HuH-7.5 (cell line): ENCODE results near the gene TMEM190.
A peak's percentile ranks its signal among the peaks of the same experiment; 100 is the strongest.
"Not testable (repeated sequence)": the region's sequence is repeated elsewhere in the genome, so short reads cannot be mapped to it uniquely, and the experiment has no call there.

Source experiments
- DNase-seq: peaks from one replicate; pipeline ENCODE4 v3.0.0; 2011; ENCODE audit warnings: low spot score

TMEM190 gene

DNA sequence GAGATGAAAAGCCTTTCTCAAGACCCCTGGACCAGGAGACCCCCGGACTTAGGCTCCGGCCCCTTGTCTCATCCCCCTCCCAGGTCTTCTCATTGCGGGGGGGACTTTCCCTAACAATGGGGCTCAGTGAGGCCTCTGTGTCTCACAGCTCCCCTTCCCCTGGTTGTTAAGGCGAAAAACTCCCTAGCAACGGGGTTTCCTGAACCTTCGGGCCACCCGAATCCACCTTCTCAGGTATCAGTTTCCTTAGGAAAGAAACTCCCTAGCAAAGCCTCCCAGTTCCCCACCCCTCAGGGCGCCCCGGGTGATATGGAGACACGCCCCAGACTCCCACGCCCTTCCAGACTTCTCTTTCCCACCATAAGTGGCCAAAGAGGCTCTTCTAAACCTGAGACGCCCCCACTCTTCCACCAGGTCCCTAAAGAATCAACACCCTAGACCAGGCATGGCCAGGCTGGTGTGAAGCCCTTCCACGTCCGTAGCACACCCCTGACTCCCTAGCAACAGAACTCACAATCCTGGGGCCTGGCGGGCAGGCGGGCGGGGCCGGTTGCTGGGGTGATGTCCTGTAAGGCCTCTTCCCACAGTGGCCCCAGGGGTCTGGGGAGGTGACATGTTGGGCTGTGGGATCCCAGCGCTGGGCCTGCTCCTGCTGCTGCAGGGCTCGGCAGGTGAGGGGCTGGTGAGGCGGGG is at the start of gene TMEM190:
Gene TMEM190 (plus strand): TSS at position 586 of the 693 bp plus-strand sequence. CDS start 28 bp downstream, at position 614.
- DNase-seq = no peak

DNA sequence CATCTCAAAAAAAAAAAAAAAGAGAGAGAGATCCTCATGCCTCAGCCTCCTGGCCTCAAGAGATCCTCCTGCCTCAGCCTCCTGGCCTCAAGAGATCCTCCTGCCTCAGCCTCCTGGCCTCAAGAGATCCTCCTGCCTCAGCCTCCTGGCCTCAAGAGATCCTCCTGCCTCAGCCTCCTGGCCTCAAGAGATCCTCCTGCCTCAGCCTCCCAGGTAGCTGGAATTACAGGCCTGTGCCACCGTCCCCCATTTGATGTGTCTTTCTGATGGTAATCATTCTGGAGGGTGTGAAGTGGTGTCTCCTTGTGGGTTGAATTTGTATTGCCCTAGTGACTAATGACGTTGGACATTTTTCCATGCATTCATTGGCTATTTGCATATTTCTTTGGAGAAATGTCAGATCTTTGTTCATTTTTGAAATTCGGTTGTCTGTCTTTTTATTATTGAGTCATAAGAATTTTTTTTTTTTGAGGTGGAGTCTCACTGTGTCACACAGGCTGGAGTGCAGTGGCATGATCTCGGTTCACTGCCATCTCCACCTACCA is 47.8 kb upstream of the TMEM190 start:
- not testable (repeated sequence) for DNase-seq

DNA sequence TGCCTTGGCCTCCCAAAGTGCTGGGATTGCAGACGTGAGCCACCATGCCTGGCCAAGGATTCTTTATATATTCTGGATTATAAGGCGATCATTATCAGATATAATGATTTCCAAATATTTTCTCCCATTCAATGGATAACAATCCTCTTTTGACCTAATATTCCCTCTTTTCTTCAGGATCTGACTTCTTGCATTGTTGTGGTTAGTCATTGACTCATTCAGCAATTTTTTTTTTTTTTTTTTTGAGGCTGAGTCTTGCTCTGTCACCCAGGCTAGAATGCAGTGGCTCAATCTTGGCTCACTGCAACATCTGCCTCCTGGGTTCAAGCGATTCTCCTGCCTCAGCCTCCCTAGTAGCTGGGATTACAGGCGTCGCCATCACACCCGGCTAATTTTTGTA is 46.8 kb upstream of the TMEM190 start:
- not testable (repeated sequence) for DNase-seq

DNA sequence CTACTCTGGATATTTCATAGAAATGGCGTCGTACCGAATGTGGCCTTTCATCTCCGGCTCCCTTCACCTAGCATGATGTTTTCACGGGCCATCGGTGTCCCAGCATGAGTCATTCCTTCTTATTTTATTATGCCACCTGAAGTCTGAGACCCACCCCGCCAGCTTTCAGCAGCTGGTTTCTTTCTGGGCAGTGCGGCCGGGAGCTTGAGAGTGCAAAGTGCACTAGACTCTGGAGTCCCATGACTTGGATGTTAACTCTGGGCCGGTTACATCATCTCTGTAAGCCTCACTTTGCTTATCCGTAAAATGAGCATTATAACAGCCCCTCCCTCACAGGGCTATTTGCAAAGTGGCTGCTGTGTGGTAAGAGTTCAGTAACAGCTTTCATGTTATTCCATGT is 42.8 kb upstream of the TMEM190 start:
- DNase-seq = peak; percentile 70

DNA sequence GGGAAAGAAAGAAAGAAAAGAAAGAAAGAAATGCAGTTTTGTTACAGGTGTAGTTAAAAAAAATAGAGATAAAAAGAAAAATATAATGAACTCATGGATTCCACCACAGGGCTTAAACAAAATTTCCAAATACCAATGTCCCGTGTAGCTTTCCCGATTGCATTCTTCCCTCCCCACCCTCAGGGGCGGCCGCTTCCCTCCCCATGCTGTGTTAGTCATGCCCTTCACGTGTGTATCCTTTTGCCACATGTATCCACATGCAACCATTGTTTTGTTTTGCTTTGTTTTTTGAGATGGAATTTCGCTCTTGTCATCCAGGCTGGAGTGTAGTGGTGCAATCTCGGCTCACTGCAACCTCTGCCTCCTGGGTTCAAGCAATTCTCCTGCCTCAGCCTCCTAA is 40.5 kb upstream of the TMEM190 start:
- DNase-seq = no peak

DNA sequence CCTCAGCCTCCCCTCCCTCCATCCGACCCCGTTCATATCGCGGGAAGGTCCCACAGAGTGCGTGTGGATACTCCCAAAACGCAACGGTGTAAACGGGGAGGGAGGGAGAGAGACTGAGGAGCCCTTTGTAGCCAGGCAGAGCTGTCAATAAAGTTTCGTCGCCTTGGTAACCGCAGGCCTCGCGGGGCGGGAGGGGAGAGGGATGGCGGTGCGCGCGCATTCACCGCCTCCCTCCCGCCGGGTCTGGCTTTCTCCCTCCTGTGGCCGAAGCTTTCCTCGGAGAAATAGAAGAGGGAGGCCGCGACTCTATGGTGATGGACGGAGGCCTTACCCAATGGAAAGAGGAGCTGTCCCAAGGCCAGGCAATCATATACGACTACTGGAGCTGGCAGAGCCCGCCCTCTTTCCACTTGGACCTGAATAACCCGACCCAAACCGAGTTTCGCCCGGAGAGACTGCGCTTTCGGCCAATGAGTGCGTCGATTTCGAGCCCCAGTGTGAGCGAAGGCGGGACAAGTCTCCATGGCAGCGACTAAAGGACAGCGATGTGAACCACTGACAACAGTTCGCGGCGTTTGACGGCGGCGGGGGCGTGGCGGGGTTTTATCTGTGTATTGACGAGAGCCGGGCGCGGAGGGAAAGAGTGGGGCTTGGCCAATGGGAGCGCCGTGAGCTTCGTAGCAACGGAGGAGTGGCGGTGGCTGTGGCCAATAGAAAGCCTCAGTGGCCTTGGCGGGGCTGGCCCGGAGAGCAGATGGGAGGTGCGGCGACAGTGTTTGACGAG is 37.3 kb upstream of the TMEM190 start, which contains the start of gene KMT5C:
Gene KMT5C (plus strand): TSS at position 772 of the 784 bp plus-strand sequence. CDS start 2,061 bp downstream, outside the sequence.
- DNase-seq = peak; percentile 98

DNA sequence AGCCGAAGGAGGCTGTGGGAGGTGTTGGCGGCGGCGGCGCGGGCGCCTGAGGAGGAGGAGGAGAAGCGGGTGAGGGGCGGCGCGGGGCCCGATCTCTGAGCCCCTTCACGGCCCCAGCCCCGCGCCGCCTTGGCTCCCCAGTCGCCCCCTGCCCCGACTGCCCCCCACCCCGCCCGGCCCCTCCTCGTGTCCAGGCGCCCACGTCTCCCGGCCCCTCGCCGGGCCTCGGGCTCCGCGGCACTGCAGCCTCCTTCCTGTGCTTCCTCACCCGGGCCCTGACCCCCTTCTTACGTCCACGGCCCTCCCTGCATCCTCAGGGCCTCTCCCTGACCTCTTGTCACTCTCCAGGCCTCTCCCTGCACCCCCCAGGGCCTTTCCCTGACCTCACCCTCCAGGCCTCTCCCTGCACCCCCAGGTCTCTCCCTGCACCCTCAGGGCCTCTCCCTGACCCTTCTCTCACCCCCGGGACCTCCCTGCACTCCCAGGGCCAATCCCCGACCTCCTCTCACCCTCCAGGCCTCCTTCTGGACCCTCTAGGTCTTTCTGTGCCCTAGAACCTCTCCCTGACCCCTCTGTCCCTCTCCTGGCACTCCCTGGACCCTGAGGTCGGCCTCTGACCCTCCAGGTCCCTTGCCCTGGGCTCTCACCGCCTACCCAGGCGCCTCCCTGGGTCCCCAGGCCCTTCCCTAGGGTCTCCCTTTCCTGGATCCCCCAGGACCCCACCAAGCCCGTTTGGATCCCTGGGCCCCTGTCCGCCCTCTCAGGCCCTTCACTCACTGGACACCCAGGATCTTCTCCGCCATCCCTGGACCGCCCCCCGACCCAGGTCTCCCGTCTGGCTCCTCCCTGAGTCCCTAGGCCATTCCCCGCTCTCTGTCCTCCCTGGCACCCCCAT is 36.5 kb upstream of the TMEM190 start:
- DNase-seq = no peak

DNA sequence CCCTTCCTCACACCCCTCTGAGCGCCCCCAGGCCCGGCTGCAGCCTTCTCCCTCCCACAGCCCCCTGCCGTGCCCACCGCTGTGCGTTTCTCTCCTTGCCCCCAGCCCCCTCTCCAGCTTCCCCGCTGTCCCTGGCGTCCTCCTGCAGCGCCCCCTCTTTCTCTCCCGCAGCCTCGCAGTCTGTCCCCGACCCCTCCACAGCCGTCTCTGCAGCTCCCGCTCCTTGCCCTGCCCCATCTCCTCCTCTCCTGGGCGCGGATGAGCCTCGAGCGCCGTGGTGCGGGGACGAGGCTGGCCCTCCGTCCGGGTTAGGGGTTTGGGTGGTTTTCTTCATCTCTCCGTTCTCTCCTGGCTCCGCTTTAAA is 35.9 kb upstream of the TMEM190 start:
- DNase-seq = no peak

DNA sequence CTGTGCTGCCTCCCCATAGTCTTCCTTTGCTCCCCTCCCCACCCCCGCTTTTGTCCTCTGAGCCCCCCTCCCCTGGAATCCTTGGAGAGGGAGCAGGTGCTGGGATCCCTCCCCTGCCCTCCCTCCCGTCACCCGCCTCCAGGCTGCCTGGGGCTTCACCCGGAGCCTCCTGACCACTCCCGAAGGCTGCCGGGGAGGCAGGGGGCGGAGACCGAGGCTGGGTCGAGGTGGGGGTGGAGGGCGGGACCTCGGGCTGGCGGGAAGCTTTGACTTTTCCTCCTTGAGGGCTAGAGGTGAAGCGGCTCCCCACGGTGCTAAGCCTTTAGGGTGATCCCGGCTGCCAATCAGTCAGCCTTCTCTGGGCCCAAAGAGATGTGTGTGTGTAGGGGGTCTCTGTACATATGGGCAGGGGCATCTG is 35.4 kb upstream of the TMEM190 start:
- peak; percentile 98 for DNase-seq

DNA sequence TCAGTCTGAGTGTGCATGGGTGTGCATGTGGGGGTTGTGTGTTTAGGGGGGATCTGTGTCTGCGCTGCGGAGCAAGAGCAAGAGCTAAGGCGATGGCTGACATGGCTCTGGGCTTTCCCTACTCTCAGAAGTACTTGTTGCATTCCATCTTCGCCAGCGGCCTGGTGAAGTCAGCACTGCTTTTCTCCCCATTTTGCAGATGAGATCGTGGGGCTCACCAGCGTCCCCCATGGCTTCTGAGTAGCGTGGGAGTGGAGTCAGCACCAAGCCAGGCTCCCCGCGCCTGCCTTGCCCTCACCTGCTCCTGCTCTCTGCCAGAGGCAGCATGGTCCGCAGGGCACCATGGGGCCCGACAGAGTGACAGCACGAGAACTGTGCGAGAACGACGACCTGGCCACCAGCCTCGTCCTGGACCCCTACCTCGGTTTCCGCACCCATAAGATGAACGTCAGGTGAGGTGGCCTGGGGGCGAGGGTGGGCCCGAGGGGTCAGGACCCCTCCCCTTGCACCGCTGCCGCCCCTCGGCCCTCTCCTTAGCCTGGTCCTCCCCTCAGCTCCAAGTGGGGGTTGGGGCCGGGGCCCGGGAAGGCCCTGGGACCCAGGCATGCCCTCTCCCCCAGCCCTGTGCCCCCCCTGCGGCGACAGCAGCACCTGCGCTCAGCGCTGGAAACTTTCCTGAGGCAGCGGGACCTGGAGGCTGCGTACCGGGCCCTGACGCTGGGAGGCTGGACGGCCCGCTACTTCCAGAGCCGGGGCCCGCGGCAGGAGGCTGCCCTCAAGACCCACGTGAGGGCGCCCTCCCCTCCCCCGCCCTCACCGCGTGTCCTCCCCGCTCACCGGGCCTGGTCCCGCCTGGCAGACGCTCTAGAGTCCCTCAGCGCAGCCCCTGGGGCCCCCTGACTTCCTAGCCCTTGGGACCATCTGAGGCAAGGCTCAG is 34.8 kb upstream of the TMEM190 start:
- DNase-seq = no peak

DNA sequence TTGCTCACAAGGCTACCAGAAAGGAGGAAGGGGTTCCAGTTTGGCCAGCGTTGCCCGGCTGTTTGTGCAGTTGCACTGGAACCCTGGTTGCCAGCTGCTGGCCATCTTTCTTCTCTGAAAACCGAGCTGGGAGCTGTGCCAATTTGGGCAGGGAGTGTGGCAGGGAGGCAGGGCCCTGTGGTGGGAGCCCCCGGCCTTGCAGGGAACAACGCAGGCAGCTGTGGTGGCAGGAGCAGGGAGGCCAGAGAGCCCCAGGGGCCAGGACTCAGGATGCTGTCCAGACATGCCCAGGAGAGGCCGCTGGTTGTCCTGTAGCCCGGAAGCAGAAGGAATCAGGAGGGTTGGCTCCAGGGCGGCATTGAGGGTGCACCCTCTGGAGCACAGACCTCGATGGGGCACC is 32.2 kb upstream of the TMEM190 start:
- DNase-seq = no peak

DNA sequence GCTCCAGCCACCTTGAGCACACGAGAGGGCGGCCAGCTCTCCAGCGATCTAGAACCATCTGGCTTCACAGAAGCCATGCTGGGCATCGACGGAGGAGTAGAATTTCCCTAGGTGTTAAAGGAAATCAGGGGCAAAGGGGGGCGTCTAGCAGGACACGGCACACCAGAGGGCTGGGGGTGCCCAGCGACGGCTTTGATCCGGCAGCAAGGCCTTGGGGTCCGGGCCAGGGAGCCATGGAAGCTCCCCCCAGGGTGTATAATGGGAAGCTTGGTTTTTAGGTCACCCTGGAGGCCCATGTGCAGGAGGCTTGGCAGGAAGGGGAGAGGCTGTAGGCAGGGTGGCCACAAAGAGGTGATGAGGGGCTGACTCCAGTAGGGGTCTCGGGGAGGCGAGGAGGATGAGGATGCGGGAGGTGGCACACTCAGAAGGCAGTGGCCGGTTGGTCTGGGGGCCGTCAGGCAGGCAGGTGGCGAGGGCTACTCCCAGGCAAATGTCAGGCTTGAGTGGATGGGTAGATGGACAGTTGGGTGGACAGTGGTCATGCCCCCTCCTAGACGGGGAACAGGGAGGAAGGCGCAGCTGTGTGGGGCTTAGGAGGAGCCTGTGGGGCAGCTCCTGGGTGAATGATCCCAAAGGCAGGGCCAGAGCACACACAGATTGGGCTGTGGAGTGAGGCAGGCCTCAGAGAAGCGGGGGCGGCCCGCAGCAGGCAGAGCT is 31.4 kb upstream of the TMEM190 start:
- no peak for DNase-seq

DNA sequence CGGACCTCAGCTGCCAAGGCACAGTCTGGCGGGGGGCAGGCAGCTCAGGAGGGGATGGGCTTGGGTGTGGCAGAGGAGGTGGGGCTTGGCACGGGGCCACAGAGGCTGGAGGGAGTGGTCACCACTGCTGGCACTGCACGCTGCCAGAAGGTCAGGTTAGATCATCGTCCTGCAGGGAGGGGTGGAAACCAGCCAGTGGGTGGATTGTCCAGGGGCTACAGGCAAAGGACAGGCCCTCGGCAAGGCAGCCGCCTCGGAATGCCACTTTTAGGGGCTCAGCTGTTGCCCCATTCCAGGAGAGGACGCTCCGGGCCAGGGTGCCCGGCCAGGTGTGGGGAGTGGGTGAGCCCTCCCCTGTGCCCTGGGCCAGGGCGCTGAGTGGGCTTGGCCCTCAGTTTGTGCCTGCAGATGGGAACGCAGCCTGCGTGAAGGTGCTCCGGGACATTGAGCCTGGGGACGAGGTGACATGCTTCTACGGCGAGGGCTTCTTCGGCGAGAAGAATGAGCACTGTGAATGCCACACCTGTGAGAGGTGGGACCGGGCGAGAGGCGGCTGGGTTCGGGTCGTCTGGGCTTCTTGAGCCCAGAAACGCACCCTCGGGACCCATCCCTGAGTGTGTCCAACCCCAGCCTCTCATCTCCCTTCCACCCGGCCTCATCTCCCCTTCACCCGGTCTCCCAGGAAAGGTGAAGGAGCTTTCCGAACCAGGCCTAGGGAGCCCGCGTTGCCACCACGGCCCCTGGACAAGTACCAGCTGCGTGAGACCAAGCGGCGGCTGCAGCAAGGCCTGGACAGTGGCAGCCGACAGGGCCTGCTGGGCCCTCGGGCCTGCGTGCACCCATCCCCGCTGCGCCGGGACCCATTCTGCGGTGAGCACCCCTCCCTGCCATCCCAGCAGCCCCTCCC is 30.6 kb upstream of the TMEM190 start:
- DNase-seq = no peak

DNA sequence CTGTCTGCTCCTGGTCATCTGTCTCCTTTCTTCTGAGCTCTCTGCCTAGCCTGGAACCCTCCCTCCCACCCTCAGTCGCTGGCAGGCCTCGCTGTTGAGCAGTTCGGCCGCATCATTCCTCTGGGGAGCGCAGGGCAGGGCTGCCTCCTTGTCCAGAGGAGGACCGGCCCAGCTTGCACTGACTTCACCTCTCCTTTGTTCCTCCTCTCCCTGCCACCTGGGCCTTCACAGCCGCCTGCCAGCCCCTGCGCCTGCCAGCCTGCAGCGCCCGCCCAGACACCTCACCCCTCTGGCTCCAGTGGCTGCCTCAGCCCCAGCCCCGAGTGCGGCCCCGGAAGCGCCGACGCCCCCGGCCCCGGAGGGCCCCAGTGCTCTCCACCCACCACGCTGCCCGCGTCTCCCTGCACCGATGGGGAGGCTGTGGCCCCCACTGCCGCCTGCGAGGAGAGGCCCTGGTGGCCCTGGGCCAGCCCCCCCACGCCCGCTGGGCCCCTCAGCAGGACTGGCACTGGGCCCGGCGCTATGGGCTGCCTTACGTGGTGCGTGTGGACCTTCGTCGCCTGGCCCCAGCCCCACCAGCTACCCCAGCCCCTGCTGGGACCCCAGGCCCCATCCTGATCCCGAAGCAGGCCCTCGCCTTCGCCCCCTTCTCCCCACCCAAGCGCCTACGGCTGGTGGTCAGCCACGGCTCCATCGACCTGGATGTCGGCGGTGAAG is 29.7 kb upstream of the TMEM190 start:
- DNase-seq = no peak

DNA sequence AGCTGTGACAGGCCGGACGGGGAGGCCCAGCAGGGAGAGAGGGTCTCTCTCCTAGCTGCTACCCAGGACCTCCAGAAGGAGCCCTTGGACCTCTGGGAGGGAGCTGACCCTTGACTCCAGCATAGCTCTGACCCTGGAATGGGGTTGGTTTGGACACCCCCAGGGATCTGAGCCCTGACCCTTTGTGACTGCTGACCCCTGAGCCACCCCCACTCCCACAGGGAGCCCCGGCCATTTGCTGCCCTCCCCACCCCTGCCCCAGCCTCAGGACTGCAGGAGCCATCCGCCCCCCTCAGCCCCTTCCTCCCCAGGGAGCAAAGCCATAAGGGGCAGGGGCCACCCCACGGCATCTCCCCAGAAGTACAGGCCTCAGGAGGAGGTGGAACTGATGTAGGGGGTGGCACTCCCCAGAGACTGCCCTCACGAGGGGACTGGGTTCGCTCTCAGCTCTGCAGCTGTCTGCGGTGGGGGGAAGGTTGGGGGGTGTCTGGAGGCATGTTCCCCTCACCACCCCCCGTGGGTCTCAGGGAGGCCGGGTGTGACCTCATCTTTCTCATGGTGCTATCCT is 29.1 kb upstream of the TMEM190 start:
- no peak for DNase-seq

DNA sequence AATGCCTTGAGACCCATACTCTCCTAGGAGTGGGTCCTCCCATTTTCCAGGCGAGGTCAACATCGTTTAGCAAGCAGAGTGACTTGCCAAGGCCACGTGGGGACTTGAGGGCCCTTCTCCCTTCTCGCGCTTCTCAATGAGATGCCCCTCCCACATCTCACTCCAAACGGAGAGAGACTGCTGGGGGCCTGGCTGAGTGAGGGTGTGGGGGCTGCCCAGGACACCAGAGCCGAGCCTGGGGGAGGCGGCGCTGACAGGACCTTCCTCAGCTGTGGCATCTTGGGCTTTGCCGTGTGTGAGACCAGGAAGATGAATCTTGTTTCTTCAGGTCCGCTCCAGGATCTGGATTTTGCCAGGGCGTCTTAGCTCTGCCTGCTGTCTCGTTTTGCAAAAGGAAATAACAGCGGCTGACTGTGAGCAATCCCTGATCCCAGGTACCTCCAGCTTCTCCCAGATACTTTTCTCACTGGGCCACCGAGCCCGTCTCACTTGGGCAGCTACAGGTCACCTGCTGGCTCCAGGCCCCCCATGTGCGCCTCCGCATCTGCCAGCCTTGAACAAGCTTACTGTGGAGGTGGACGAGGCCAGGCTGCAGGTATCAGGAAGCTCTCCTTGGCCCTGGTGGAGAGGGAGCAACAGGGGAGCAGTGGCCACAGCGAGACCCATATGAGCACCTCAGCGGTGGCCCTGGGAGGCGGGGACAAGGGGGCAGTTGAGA is 28.1 kb upstream of the TMEM190 start:
- no peak for DNase-seq

DNA sequence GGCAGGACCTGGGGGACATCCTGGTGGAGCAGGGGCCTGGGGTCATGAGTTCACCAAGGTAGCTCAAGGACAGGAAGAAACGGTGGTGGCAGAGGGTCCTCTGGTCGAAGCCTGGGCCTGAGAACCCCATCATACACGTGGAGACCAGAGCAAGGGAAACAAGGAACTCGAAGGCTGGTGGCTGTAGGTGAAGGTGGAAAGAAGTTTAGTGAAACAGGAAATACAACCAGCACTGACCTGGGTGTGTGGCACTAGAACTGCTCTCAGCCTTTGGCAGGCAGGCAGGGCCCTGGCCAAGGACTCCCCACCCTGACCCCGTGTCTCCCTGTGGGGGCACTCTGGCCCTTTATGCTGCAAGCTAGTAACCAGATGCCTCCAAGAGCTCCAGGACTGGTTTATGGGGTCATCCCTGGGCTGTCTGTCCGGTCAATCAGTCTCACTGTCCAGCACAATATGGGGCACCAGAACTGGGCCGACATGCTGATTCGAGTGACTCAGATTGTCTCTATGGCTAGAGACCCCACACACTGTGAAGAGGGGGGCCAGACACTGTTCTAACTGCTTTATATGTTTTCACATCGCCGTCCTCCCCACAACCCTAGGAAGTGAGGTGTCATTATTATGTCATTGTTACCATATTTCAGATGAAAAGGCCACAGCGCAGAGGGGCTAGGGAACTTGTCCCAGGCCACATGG is 25.9 kb upstream of the TMEM190 start:
- no peak for DNase-seq
